Immature natural killer cell (primary cell): Measurements from ENCODE around the gene TMEM54. TPM values are rescaled to one million over a fixed set of nuclear protein-coding genes. Genes with fewer than 3 reads are reported as not detected.

Experiments
- DNase-seq, 3 donors: peaks; one replicate each; pipeline ENCODE4 v3.0.0; 2022; ENCODE audit warnings: mixed read lengths in 1 of 3
- H3K27ac Mint-ChIP-seq, 6 donors: one replicate each; pipeline ENCODE4 v1.8.0; 2020; ENCODE audit warnings: mixed read lengths in 6 of 6, mild to moderate bottlenecking in 5 of 6, inconsistent platforms in 4 of 6, moderate library complexity in 3 of 6
- H3K27me3 Mint-ChIP-seq, 3 donors: one replicate each; pipeline ENCODE4 v1.8.0; 2020 to 2021; ENCODE audit warnings: low read depth in 3 of 3, mild to moderate bottlenecking in 3 of 3, mixed read lengths in 3 of 3, moderate library complexity in 3 of 3, inconsistent platforms in 1 of 3
- H3K36me3 Mint-ChIP-seq, 3 donors: one replicate each; pipeline ENCODE4 v1.8.0; 2020; ENCODE audit warnings: mixed read lengths in 3 of 3, inconsistent platforms in 2 of 3, mild to moderate bottlenecking in 2 of 3
- H3K4me1 Mint-ChIP-seq, 2 donors: one replicate each; pipeline ENCODE4 v1.8.0; 2020; ENCODE audit warnings: inconsistent platforms in 2 of 2, mild to moderate bottlenecking in 2 of 2, mixed read lengths in 2 of 2, moderate library complexity in 1 of 2
- H3K4me3 Mint-ChIP-seq, 5 donors: one replicate each; pipeline ENCODE4 v1.8.0; 2020; ENCODE audit warnings: mild to moderate bottlenecking in 5 of 5, mixed read lengths in 5 of 5, inconsistent platforms in 3 of 5, moderate library complexity in 3 of 5
- H3K9me3 Mint-ChIP-seq, 6 donors: one replicate each; pipeline ENCODE4 v1.8.0; 2020; ENCODE audit warnings: mild to moderate bottlenecking in 6 of 6, mixed read lengths in 6 of 6, inconsistent platforms in 4 of 6, moderate library complexity in 3 of 6
- polyA plus RNA-seq, 3 donors: library from polyadenylated mRNA; unstranded; fragments of 300-500 nt; fragmentation: Illumina TruSeq; gene quantifications; one replicate each; pipeline ENCODE4 v1.2.3, GENCODE V29; 2021

TMEM54 gene
- polyA plus RNA-seq, 3 donors from 2014 or later = not detected

DNA sequence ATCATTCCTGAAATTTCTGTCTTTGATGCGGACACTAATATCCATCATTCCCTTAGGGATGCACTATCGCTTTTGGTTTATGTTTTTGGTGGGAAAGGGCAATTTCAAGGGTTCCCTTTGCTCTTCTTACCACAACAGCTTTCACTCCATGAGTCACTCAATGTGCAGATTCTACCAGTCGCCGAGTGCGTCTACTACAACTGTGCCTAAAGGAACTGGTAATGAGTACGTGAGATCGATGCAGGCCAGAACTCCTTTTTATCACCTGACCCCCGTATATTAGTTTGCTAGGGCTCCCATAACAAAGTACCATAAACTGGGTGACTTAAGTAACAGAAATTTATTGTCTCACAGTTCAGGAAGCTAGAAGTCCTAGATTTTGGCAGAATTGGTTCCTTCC is 27.5 kb upstream of the TMEM54 start:
- peaks cover 9 to 26% (median 18%) of the 10 kb centered on the region in 3 donors for H3K27me3 Mint-ChIP-seq
- no peak overlapping the region for H3K27ac Mint-ChIP-seq
- H3K9me3 Mint-ChIP-seq = no peaks in the 10 kb centered on the region
- no peak for DNase-seq
- H3K4me1 Mint-ChIP-seq = peaks cover 13 to 19% of the 10 kb centered on the region in 2 donors
- no peak overlapping the region for H3K4me3 Mint-ChIP-seq
- H3K36me3 Mint-ChIP-seq = no peaks in the 10 kb centered on the region

DNA sequence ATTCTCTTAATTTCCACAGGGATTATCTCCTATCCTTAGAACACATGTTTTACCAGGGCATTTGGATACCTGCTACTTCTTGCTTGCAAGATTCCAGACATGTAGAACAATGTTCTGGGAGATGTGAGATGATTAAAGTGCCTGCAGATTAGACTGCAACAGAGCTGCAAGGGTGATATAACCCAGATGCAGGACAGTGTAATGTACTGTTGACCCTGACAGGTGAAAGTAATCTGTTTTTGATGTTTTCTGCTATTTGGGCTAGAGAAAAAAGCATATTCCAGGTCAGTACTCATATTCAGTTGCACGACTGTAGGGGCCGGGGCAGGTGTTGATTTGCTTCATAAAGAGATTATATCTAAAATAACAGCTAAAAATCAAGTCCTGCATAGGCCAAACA is 27.1 kb upstream of the TMEM54 start:
- Mint-ChIP-seq H3K27me3 (peaks cover 12 to 28% (median 19%) of the 10 kb centered on the region in 3 donors), H3K36me3 (no peaks in the 10 kb centered on the region), H3K9me3 (no peaks in the 10 kb centered on the region), H3K4me1 (peaks cover 13 to 19% of the 10 kb centered on the region in 2 donors), H3K27ac (no peak overlapping the region), H3K4me3 (no peak overlapping the region)
- no peak for DNase-seq

DNA sequence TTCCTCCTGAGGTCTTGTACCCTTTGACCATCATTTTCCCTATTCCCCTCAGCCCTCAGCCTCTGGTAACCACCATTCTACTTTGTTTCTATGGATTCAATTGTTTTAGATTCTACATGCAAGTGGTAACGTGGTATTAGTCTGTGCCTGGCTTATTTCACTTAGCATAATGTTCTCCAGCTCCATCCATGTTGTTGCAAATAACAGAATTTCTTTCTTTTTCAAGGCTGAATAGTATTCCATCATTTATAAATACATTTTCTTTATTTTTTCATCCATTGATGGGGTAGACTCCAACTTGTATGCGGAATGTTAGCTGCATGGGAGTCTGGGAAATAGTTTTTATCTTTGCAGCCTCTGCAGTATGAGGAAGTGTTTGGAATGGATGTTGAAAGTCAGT is 26.3 kb upstream of the TMEM54 start:
- no peaks in the 10 kb centered on the region for H3K9me3 Mint-ChIP-seq
- DNase-seq = no peak
- peaks cover 13 to 19% of the 10 kb centered on the region in 2 donors for H3K4me1 Mint-ChIP-seq

DNA sequence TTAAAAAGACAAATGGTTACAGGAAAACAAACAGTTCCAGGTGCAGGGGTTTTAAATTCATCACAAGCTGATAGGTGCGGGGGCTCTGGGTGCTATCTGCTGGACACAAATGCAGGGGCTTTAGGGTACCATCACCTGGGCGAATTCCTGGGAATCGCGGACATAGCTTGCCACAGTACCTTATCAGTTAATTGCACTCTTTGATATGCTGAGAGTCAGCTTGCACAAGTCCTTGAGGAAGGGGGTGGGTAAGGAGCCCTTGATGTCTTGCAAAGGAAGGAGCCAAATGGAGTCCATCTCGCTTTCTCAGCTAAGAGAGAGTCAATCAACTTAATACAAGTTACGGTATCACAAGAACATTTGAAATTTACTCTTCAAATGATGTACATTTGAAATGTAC is 25.4 kb upstream of the TMEM54 start:
- DNase-seq = no peak
- H3K27me3 Mint-ChIP-seq = peaks cover 18 to 43% (median 24%) of the 10 kb centered on the region in 3 donors
- no peaks in the 10 kb centered on the region for H3K9me3 Mint-ChIP-seq
- H3K4me3 Mint-ChIP-seq = no peak overlapping the region
- no peak overlapping the region for H3K27ac Mint-ChIP-seq
- no peaks in the 10 kb centered on the region for H3K36me3 Mint-ChIP-seq
- peaks cover 13 to 19% of the 10 kb centered on the region in 2 donors for H3K4me1 Mint-ChIP-seq

More for the DNA sequence above, 26.3 kb upstream of the TMEM54 start:
- Mint-ChIP-seq H3K27ac (no peak overlapping the region), H3K27me3 (peaks cover 15 to 36% (median 21%) of the 10 kb centered on the region in 3 donors), H3K36me3 (no peaks in the 10 kb centered on the region), H3K4me3 (no peak overlapping the region)

GRCh38 chr1:32925403-32926162 is 24.4 kb upstream of the TMEM54 start:
- peaks cover 13 to 19% of the 10 kb centered on the region in 2 donors for H3K4me1 Mint-ChIP-seq
- H3K27ac Mint-ChIP-seq = peak overlapping the region in 1 of 6 donors; percentile 15
- H3K27me3 Mint-ChIP-seq = peaks cover 20 to 45% (median 28%) of the 10 kb centered on the region in 3 donors
- no peaks in the 10 kb centered on the region for H3K36me3 Mint-ChIP-seq
- DNase-seq = peak in 2 of 3 donors; percentile 22 to 24
- peak overlapping the region in 4 of 5 donors; percentile 0 to 67 (median 60) for H3K4me3 Mint-ChIP-seq
- no peaks in the 10 kb centered on the region for H3K9me3 Mint-ChIP-seq

DNA sequence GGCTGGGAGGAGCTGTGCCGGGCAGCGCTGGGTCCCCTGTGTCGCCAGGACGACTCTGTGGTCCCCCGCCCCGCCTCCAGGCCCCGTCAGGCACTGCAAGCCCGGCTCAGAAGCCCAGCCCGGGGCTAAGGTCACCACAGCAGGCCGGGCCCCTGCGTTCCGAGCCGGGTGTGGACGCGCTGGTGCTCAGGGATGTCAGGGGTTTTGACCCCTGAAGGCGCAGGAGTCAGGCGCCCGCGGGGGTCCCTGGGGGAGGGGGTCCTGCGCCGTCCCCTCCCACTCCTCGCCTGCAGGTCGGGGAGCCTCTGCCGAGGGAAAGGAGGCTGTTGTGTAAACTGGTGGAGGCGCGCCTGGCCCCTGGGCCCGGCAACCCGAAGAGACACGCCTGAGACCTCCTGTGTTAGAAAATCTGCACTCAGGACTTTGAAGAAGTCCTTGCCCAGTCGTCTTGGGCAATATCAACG is 23.7 kb upstream of the TMEM54 start:
- no peak overlapping the region for H3K27ac Mint-ChIP-seq

GRCh38 chr1:32920833-32921232 is 19.6 kb upstream of the TMEM54 start:
- no peak overlapping the region for H3K4me3 Mint-ChIP-seq
- H3K27me3 Mint-ChIP-seq = peaks cover 22 to 58% (median 29%) of the 10 kb centered on the region in 3 donors
- H3K27ac Mint-ChIP-seq = no peak overlapping the region
- H3K4me1 Mint-ChIP-seq = peaks cover 19 to 27% of the 10 kb centered on the region in 2 donors
- no peak for DNase-seq
- no peaks in the 10 kb centered on the region for H3K9me3 Mint-ChIP-seq
- H3K36me3 Mint-ChIP-seq = no peaks in the 10 kb centered on the region

More for the DNA sequence above, 23.7 kb upstream of the TMEM54 start:
- H3K4me3 Mint-ChIP-seq = peak overlapping the region in 1 of 5 donors; percentile 67
- peaks cover 13 to 19% of the 10 kb centered on the region in 2 donors for H3K4me1 Mint-ChIP-seq
- H3K9me3 Mint-ChIP-seq = no peaks in the 10 kb centered on the region
- peak in 1 of 3 donors; percentile 9 for DNase-seq
- no peaks in the 10 kb centered on the region for H3K36me3 Mint-ChIP-seq
- peaks cover 22 to 48% (median 28%) of the 10 kb centered on the region in 3 donors for H3K27me3 Mint-ChIP-seq

- H3K4me3 Mint-ChIP-seq = no peak overlapping the region
- H3K36me3 Mint-ChIP-seq = no peaks in the 10 kb centered on the region
- no peak overlapping the region for H3K27ac Mint-ChIP-seq
- DNase-seq = no peak
- H3K4me1 Mint-ChIP-seq = peaks cover 11 to 19% of the 10 kb centered on the region in 2 donors
- no peaks in the 10 kb centered on the region for H3K9me3 Mint-ChIP-seq
- peaks cover 19 to 51% (median 22%) of the 10 kb centered on the region in 3 donors for H3K27me3 Mint-ChIP-seq
Observed at GRCh38 chr1:32919811-32920733, 18.9 kb upstream of the TMEM54 start.

- Mint-ChIP-seq H3K36me3 (no peaks in the 10 kb centered on the region), H3K4me3 (no peak overlapping the region), H3K4me1 (peaks cover 6 to 11% of the 10 kb centered on the region in 2 donors), H3K27ac (no peak overlapping the region), H3K27me3 (peaks cover 10 to 41% (median 22%) of the 10 kb centered on the region in 3 donors), H3K9me3 (no peaks in the 10 kb centered on the region)
- no peak for DNase-seq
Observed at GRCh38 chr1:32918179-32918578, 17.0 kb upstream of the TMEM54 start.

DNA sequence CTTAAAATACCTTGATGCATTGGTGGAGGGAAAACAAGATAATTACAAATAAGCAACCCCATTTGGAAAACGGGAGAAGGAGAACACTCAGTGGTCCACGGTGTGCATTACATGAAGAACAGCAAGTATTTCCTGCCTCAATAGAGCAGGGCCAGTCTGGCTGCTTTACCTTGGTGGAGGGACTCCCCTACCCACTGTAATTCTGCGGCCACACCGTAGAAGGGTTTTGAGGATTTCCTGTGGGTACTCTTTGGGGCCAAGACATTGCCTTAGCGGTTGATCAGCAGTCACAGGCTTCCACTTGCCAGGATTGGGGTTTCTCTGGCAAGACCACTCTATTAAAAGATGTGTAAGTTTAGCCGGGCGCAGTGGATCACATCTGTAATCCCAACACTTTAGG is 16.3 kb upstream of the TMEM54 start:
- Mint-ChIP-seq H3K9me3 (no peaks in the 10 kb centered on the region), H3K27ac (no peak overlapping the region), H3K4me1 (peaks cover 6 to 11% of the 10 kb centered on the region in 2 donors), H3K27me3 (peaks cover 8 to 34% (median 19%) of the 10 kb centered on the region in 3 donors), H3K36me3 (no peaks in the 10 kb centered on the region), H3K4me3 (peak overlapping the region in 1 of 5 donors; percentile 31)
- DNase-seq = peak; percentile 32 to 42 (median 41)

- Mint-ChIP-seq H3K36me3 (no peaks in the 10 kb centered on the region), H3K4me1 (peaks cover 6 to 11% of the 10 kb centered on the region in 2 donors), H3K27me3 (peaks cover 3 to 25% (median 12%) of the 10 kb centered on the region in 3 donors), H3K27ac (no peak overlapping the region), H3K9me3 (no peaks in the 10 kb centered on the region), H3K4me3 (no peak overlapping the region)
- no peak for DNase-seq
Observed at GRCh38 chr1:32915766-32916706, 14.8 kb upstream of the TMEM54 start.

DNA sequence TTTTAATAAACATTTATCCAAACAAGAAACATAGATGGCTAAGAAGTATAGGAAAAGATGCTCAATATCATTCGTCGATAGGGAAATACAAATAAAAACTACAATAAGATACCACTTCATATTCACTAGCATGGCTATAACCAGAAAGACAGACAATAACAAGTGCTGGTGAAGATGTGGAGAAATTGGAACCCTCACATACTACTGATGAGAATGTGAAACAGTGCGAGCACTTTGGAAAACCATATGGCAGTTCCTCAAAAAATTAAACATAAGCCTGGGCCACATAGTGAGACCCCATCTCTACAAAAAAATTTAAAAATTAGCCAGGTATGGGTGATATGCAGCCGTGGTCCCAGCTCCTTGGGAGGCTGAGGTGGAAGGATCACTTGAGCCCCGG is 9.1 kb upstream of the TMEM54 start:
- Mint-ChIP-seq H3K9me3 (no peaks in the 10 kb centered on the region), H3K4me3 (no peak overlapping the region), H3K27ac (no peak overlapping the region), H3K36me3 (no peaks in the 10 kb centered on the region), H3K27me3 (peaks cover 0 to 6% (median 5%) of the 10 kb centered on the region in 3 donors), H3K4me1 (no peaks in the 10 kb centered on the region)
- DNase-seq = no peak

DNA sequence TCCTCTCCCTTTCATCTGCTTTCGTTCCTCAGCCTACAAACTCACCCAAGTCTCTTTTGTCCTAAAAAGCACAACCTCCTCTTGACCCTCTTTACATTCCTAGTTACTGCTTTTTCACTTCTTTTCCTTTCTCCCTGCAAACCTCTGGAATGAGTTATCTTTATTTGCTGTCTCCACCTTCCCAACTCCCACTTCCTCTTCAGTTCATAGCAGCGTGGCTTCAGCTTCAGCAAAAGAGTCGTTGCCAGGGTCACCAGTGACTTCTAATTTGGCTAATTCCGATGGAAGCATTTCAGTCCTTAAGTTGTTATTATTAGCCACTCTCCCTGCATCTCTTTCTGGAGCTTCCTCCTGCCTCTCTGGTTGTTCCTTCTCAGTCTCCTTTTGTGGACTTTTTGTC is 6.2 kb upstream of the TMEM54 start:
- Mint-ChIP-seq H3K9me3 (peaks cover 0 to 3% (median 0%) of the 10 kb centered on the region in 6 donors), H3K27ac (no peak overlapping the region), H3K4me1 (peaks cover 0 to 4% of the 10 kb centered on the region in 2 donors), H3K27me3 (peaks cover 2 to 11% (median 7%) of the 10 kb centered on the region in 3 donors), H3K36me3 (no peaks in the 10 kb centered on the region), H3K4me3 (no peak overlapping the region)
- DNase-seq = no peak
